Stimulated activated CD4-positive, alpha-beta T cell treated with anti-CD3 and anti-CD28 coated beads, Interleukin-4, amount 100 ng/mL, for 24 hours (primary cell): ENCODE measurements around the gene IL6ST.
A peak's percentile ranks its signal among the peaks of the same experiment; 100 is the strongest.
"Not testable (repeated sequence)": the region's sequence is repeated elsewhere in the genome, so short reads cannot be mapped to it uniquely, and the experiment has no call there.

ENCODE experiments used
- DNase-seq: peaks from one replicate; pipeline ENCODE4 v3.0.0-alpha.2; 2020

IL6ST gene

DNA sequence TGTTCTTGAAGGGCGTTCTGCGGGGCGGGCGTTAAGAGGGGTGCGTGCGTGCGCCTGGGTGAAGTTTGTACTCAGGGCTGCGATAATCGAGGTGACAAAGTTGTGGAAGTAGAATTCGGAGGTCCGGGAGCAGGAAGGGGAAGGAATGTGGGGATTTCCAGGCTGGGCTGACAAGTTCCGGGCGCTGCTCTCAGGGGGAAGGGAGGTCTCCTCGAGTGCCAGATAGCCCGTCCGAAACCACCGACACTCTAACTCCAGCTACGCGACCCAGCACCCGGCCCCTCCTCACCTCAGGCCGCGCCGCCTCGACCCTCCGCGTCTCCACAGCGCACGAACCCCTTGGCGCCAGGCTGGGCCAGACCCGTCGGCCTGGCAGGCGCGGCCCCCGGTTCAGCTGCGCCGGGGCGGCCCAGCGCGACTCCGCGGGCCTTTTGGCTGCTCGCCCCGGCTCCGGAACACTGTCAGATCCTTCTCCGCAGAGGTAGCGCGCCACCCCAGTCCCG is at the start of gene IL6ST:
IL6ST (minus strand) TSS at position 469 of the 503 bp plus-strand sequence. CDS start 18,685 bp downstream, outside the sequence.
- DNase-seq: peak; percentile 46

DNA sequence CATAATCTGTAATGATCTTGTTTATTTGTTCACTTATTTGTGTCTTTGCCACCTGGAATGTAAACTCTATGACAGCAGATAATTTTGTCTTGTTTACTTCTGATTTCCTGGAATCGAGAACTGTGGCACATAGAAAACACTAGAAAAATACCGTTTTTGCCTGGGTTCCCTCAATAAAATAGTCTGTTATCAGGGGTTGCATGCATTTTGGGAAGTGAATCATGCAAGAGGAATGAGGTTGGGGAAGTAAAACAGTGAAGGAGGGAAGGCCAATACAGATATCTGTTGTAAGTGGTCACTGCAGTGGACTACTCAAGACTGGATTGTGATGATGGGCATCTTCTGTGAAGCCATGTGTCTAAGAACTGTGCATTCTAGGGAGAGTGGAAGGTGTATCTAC is 45.2 kb upstream of the IL6ST start:
- DNase-seq: no peak

DNA sequence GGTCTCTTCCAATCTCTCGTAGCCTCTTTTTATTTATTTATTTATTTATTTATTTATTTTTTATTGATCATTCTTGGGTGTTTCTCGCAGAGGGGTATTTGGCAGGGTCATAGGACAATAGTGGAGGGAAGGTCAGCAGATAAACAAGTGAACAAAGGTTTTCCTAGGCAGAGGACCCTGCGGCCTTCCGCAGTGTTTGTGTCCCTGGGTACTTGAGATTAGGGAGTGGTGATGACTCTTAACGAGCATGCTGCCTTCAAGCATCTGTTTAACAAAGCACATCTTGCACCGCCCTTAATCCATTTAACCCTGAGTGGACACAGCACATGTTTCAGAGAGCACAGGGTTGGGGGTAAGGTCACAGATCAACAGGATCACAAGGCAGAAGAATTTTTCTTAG is 43.4 kb upstream of the IL6ST start:
- DNase-seq: not testable (repeated sequence)

DNA sequence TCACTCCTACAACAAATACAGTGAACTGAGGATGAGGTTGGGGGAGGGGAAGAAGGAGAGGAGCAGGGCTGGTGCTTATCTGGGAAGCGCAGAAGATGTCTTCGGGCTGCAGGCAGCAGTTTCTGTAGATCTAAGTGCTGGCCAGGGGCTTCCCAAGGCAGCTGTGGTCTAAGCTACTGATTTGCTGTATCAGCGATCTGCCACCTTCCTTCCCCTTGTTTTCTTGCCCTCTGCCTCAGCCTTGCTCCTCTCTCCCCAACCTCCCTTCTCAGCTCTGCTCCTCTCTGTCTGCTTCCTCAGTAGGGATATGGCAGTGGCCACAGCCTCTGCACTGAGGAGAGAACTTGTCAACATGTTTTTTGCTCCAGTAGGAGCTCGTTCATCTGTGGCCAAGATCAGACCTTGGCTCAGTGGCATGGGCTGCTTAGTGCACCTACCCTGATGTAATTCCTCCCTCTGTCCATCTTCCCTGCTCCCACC is 42.8 kb upstream of the IL6ST start:
- DNase-seq: no peak

DNA sequence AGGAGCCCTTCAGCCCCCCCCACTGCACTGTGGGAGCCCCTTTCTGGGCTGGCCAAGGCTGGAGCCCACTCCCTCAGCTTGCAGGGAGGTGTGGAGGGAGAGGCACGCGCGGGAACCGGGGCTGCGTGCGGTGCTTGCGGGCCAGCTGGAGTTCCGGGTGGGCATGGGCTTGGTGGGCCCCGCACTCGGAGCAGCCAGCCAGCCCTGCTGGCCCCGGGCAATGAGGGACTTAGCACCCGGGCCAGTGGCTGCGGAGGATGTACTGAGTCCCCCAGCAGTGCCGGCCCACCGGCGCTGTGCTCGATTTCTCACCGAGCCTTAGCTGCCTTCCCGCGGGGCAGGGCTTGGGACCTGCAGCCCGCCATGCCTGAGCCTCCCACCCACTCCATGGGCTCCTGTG is 40.6 kb upstream of the IL6ST start:
- not testable (repeated sequence) for DNase-seq

DNA sequence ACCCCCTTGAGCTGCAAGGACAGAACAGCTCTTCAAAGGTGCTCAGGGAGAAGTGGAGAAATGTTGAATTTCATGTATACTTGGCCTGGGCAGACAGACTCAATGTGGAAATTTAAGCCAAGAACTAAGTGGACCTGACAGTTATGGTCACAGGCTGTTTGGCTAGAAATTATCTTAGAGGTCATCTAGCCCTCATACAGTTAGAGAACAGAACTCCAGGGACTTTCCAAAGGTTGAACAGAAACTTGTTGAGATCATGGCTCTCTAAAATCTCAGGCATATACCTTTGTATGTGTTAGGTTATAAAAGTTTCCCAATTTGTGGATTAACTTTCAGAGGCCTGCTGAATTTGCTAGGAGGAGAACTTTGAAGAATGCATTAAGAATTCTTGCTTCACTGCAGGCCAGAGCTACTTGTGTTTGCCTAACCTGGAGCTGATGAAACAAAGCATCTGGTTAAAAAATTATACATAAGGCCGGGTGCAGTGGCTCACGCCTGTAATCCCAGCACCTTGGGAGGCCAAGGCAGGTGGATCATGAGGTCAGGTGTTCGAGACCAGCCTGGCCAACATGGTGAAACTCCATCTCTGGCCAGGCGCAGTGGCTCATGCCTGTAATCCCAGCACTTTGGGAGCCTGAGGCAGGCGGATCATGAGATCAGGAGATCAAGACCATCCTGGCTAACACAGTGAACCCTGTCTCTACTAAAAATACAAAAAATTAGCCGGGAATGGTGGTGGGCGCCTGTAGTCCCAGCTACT is 35.3 kb upstream of the IL6ST start:
- DNase-seq: not testable (repeated sequence)

DNA sequence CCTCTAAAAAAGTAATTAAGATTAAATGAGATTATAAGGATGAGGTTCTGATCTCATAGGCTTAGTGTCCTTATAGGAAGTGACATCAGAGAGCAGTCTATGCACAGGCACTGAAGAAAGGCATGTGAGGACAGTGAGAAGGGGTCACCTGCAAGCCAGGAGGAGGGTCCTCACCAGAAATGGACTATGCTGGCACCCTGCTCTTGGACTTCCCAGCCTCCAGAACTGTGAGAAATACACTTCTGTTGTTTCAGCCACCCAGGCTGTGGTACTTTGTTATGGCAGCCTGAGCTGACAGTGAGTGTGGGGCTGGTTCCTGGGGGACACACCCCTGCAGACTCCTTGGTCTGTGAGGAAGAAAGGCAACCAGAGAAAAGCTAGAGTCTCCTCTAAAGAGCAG is 34.7 kb upstream of the IL6ST start:
- no peak for DNase-seq

DNA sequence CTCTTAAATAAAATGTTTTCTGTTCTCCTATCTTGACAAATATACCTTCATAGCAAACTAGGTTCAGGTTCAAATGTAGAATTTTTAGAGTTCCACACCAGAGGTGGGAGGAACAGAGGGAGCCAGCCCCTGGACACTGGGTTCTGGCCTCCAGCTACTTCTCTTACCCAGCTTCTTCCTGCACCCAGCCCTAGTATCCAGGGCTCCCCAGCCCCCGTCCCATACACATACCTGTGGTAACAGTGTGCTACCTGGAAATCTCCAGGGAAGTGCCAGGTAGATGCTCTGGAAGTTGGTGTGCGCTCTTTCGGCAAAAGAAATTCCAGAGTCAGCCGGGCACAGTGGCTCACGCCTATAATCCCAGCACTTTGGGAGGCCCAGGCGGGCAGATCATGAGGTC is 33.9 kb upstream of the IL6ST start:
- no peak for DNase-seq

DNA sequence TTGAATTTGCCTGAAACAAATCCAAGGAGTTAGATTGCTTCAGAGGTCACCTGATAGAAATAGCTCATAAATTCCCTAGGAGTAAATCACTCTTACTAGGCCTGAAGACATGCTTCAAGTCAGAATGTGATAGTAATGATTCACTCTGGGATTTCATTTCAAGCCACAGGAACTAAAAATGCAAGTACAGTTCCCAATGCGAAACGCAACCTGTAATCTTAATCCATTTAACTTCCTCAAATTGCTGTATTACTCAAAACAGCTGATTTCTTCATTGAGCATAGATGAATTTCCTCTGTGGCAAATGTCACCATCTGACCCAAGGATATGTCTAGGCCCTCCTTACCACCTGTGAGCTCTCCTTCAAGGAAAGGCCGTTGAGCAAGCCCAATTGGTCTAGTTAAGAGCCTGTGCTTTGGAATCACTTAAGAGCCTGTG is 32.1 kb upstream of the IL6ST start:
- DNase-seq: no peak

DNA sequence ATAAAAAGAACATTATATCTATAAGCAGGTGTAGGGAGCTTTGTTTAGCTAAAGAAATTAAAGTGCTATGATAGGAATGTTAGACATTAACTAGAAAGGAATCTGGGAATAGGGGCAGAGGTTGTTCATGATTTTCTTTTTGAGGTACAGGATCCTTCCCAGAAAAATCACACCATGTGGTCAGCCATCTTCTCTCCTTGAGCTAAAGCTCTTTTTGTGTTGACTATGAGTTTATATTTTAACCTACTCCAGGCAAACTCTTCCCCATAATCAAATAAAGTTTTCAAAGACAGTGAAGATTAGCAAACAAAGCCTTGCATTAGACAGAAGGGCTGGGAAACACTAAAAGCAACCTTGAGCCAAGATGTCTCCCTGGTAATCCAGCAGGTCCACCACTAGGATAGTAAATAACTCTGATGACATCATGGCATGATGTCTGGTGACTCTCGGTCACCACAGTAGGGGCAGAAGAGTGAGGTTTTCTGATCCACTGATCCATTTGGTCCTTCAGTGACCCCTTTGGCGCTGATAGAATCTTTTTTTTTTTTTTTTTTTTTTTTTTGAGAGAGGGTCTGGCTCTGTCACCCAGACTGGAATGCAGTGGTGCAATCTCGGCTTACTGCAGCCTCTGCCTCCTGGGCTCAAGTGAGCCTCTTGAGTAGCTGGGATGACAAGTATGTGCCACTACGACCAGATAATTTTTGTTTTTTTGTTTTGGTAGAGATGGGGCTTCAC is 30.6 kb upstream of the IL6ST start:
- DNase-seq: no peak

DNA sequence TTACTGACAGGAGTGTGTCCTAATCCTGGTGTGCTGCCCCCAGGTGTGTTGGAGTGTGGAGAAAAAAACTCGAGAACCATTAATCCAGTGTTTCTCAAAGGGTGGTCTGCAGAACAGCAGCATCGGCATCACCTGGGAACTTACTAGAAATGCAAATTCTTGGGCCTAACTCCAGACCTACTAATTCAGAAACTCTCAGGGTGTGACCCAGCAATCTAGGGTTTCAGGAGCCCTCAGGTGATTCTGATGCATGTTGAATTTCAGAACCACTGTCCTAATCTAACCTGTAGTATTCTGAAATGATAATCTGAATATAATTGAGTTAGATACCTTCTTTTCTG is 30.0 kb upstream of the IL6ST start:
- DNase-seq: no peak

DNA sequence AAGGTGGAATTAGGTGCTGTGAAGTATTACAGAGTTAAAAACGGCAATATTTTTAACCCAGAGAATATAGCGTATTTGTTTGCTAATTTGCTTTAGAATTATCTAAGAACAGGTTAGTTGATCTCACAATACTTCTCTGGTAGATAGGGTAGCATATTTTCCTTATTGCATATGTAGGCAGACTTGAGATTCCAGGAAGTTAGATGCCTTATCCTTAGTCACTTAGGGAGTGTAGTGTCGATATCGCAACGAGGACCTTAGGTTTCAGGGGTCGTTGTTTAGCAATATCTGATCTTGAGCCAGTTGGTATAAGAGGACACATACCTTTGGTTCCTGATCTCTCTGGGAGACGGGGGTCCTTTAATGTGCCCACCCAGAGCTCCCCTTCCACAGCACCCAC is 28.5 kb upstream of the IL6ST start:
- DNase-seq: no peak

DNA sequence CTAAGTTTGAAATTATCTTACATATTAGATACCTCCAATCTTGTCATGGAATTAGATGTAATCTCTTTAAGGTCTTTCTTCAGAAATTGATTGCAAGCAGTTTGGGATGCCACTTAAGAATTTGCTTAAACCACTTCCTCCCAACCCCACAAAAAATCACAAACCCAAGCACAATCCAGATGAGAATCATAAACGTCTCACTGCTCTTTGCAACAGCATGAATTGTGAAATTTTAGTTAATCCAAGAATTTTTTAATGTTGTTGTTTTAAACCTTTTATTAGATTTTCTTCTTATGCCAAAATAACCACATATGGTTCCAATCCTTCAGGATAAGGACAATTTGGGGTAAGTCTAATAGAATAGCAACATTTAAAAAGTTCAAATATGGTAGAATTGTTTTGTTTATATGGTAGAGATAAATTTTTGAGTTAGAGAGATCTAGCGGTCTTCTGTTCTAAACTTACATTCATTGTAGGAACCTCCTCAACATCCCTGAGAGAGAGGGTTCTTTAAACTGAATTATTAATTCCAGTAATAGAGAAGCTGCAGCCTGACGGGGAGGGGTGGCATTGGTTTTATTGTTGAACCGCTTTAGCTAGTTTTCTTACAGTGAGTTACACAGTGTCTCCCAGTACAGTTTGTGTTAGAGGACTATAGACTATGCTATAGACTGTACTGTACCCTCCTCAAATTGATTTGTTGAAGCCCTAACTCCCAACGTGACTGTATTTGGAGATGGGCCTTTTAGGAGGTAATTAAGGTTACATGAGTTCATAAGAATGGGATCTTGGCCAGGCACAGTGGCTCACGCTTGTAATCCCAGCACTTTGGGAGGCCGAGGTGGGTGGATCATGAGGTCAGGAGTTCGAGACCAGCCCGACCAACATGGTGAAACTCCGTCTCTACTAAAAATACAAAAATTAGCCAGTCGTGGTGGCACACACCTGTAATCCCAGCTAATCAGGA is 24.8 kb upstream of the IL6ST start:
- DNase-seq: no peak

DNA sequence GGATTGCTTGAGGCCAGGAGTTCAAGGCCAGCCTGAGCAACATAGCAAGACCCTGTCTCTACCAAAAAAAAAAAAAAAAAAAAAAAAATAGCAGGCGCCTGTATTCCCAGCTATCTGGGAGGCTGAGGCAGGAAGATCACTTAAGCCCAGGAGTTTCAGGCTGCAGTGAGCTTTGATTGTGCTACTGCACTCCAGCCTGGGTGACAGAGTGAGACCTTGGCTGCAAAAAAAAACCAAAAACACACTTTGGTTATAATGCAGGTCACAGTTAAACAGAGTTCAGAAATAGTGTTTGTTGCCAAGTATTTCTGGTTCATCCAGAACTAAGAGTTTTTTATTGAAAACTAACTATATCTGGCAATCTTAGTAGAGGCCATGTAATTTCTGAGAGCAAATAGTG is 24.1 kb upstream of the IL6ST start:
- no peak for DNase-seq

DNA sequence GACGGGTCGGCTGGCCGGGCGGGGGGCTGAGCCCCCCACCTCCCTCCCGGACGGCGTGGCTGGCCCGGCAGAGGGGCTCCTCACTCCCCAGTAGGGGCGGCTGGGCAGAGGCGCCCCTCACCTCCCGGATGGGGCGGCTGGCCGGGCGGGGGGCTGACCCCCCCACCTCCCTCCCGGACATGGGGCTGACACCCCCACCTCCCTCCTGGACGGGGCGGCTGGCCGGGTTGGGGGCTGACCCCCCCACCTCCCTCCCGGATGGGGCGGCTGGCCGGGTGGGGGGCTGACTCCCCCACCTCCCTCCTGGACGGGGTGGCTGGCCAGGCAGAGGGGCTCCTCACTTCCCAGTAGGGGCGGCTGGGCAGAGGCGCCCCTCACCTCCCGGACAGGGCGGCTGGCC is 19.9 kb upstream of the IL6ST start:
- DNase-seq: not testable (repeated sequence)

DNA sequence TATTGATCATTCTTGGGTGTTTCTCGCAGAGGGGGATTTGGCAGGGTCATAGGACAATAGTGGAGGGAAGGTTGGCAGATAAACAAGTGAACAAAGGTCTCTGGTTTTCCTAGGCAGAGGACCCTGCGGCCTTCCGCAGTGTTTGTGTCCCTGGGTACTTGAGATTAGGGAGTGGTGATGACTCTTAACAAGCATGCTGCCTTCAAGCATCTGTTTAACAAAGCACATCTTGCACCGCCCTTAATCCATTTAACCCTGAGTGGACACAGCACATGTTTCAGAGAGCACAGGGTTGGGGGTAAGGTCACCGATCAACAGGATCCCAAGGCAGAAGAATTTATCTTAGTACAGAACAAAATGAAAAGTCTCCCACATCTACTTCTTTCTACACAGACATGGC is 19.2 kb upstream of the IL6ST start:
- not testable (repeated sequence) for DNase-seq

DNA sequence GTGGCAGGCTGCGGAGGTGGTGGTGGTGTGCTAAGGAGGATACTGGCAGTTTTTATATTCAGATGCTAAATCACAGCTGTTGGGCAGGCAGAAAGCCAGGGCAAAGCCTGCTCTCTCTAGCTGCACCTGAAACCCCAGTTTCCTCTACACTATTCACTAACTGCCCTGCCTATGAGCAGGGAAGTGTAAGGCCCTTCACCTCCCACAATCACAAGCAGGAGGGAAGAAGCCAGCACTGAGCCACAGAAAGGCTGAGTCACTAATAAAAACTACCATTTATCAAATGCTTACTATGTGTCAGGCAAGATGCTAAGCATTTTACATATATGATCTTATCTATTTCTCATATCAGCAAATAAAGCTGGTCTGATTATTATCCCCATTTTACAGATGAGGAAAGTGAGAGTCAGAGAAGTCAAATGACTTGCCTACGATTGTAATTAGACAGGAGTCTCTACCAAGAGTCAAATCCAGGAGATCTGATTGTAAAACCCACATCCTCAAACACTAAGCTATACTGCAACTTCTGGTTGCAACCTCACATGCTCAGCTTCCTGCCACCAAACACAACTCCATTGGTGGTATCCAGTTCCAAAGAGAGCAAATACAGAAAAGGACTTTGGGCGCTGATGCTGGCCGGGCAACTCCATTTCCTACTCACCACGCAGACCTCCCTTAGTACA is 17.7 kb upstream of the IL6ST start:
- peak; percentile 21 for DNase-seq

DNA sequence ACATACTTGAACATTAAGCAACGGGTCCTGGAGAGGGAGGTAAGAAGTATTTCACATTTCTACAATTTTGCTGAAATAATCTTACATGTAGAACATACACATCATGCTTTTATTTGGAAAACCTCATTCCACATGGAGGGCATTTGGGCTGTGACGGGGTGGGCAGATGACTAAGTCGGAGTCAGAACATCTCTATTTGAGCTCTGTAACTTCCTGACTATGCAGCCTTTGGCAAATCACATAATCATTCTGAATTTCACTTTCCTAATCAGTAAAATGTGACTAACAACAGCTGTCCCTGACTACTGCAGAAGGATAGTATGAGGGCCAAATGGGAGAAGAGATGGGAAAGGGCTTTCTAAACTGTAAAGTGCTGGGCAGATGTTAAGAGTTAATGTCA is 17.1 kb upstream of the IL6ST start:
- DNase-seq: peak; percentile 44

DNA sequence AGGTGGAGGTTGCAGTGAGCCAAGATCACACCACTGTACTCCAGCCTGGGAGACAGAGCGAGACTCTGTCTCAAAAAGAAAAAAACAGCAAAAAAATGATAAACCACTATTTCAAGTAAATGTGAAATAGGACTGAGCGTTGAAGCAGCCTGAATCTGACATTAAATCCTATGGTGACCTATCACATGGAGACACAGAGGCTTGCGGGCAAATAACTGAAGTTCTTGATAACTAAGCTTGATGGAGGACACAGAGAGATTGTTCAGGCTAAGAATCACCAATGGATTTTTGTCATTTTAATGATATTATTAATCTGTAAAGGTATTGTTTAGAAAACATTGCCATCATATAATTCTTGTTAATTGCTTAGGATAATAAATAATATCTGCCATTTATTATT is 15.7 kb upstream of the IL6ST start:
- no peak for DNase-seq

DNA sequence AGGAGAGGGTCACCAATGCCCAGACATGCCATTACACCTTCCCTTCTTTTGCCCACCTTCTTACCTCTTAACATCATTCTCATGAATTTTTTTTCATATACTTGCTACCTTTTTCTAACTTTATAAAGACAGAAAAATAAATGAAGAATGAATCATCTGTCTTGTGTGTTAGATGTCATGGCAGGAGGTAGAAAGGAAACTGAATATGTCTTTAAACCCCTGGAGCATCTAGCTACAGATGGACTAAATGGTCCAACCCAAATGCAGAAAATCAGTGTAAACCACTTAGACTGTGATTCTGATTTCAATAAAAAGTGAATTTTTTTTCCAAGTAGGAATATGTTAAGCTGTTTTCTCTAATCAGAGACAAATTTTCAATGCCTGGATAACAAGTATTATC is 11.8 kb upstream of the IL6ST start:
- DNase-seq: no peak

DNA sequence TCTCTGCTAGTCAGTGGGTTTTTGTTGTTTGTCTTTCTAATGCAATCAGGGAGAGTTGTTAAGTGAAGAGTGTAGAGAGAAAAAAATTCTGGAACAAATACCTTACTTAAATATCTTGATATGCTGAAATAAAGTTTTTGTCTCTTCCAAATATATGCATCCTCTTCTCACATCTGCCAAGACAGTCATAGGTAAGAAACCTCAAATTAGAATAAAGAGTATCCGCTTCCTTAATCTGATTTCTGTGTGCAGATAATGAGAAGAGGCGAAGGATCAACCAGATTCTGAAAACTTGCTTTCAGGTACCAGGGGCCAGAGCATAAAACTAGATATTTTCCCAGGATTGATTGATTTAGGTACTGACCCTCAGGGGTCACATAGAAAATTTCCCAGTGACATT is 11.3 kb upstream of the IL6ST start:
- DNase-seq: no peak

DNA sequence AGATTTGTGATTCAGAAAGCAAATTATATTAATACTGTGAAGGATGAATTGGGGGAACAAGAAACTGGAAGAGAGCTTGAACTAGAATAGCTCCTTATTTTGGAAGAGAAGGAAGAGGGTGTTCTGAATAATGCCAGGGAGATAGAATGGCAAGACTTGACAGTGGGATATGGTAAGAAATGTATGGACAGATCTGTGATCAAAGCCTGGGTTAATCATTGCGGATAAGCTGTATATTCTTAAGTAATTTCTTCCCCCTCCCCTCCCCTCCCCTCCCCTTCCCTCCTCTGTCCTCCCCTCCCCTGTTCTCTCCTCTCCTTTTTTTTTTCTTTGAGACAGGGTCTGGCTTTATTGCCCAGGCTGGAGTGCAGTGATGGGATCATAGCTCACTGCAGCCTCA is 10.1 kb upstream of the IL6ST start:
- DNase-seq: no peak
